Pancreas (tissue), 10 donors: ENCODE data around the gene LAMTOR1. TPM values are rescaled to one million over a fixed set of nuclear protein-coding genes. Genes with fewer than 3 reads are reported as not detected.

Experiments
- ATAC-seq, 4 donors: fragments of 200-7000 bp; cut with Tn5 transposase; one replicate each; pipeline versions ENCODE4 v1.8.0 to v1.9.1; 2020; ENCODE audit warnings: mild to moderate bottlenecking in 4 of 4, moderate library complexity in 4 of 4
- DNase-seq, 6 donors: peaks; one replicate each; pipeline ENCODE4 v3.0.0-alpha.2; 2020
- FAIRE-seq: peaks from 2 replicates; lab custom pipeline; 2012; peaks lifted over from hg19 to GRCh38; lab: Jason Lieb, UNC
- H3K27ac ChIP-seq, 4 donors: fragments of 200-600 bp; sonication (generic); 1 replicate in 3 of 4; 2 replicates in 1 of 4; pipeline versions ENCODE4 v1.5.0 to v1.8.0; 2020
- H3K27me3 ChIP-seq, 4 donors: fragments of 200-600 bp; one replicate each; pipeline ENCODE4 v1.8.0; 2021
- H3K36me3 ChIP-seq, 3 donors: fragments of 200-600 bp; sonication (generic) in 1 of 3; one replicate each; pipeline versions ENCODE4 v1.5.0 to v1.8.0; 2020 to 2021
- H3K4me1 ChIP-seq, 3 donors: fragments of 200-600 bp; one replicate each; pipeline ENCODE4 v1.8.0; 2021
- H3K4me3 ChIP-seq, 4 donors: fragments of 200-600 bp; sonication (generic) in 2 of 4; one replicate each; pipeline versions ENCODE4 v1.5.0 to v1.8.0; 2020 to 2021
- H3K9me3 ChIP-seq, 4 donors: fragments of 200-600 bp; one replicate each; pipeline ENCODE4 v1.8.0; 2021
- CTCF ChIP-seq, 4 donors: fragments of 200-600 bp; sonication (generic) in 3 of 4; IDR thresholded peaks; one replicate each; pipeline versions ENCODE4 v1.5.0 to v1.8.0; 2021; ENCODE audit warnings: antibody characterized with exemption in 4 of 4
- WGBS, 2 donors: extraction: QIAGEN DNeasy Blood & Tissue Kit; methylation state at CpG; one replicate each; pipeline ENCODE4 v1.1.7; 2013; 5-methylcytosine and 5-hydroxymethylcytosine counted together
- intact Hi-C, 3 donors: fragments of 100-400 bp; cut with DNase I; formaldehyde crosslinking; loops; one replicate each; pipeline versions ENCODE4 v1.11.1 to v1.14.2; 2022
- polyA plus RNA-seq, 2 donors: library from polyadenylated mRNA; stranded (reverse); fragments of 200-250 nt; gene quantifications; one replicate each; pipeline ENCODE4 v1.2.3, GENCODE V29; 2013
- total RNA-seq, 6 donors: library from RNA; stranded (reverse); fragmentation: NEBNext Ultra II Directional in 4 of 6; extraction: Animal tissue kit (Norgen Biotek cat#: 25700) in 4 of 6; gene quantifications; one replicate each; pipeline versions ENCODE4 v1.2.1 to v1.2.4, GENCODE V29; 2021 to 2023
- donor health status: healthy with polysubstance abuse.
- donor health status: DM: no; HTN: no; CAD: no; lungs with moderate emphysema.
- donor health status: DM: no; HTN: no; CAD: no.
- donor health status: control.
- donor health status: control.
- donor health status: Bipolar disorder and iron deficiency.
- donor health status: DM: yes; HTN: yes; CAD: no.
- donor health status: DM: no; HTN: no; CAD: no.
- donor health status: DM: no; HTN: no; CAD: no.
- donor health status: DM: yes; HTN: yes; CAD: no.

LAMTOR1 gene
- total and polyA plus RNA-seq, 8 donors: 24.9 to 71.8 (median 35.5) TPM

DNA sequence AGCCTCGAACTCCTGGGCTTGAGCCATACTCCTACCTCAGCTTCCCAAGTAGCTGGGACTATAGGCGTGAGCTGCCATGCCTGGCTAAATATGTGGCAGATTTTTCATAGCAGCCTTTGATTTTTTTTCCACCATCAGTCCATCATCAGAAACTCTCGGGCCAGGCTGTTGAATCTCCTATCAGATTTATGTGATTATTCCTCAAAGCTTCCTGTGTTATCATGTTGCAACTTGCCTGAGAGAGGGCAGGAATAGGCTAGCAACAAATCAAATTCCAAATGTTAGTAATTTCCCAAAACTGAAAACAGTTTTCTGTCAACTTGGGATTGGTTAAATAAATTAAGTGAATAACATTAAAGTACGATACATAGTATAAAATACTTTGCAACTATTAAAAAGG lies 19.0 kb downstream of the LAMTOR1 start:
- Histone ChIP-seq H3K36me3 (peaks cover 0 to 6% (median 0%) of the 10 kb centered on the region in 3 donors), H3K4me3 (no peak overlapping the region), H3K27ac (no peak overlapping the region), H3K9me3 (no peaks in the 10 kb centered on the region), H3K27me3 (no peaks in the 10 kb centered on the region), H3K4me1 (peaks cover 0 to 10% (median 5%) of the 10 kb centered on the region in 3 donors)
- FAIRE-seq: no peak
- intact Hi-C loops: loop anchor here in 1 of 3 donors (10.0 kb wide), 1 partner anchor 59 kb away; no protein-coding TSS in a partner anchor
- no peak for ATAC-seq
- no peak for DNase-seq
- 78 to 90% methylated on average over 4 of the region's 4 CpGs for WGBS, 2 donors
- TF ChIP-seq CTCF (IDR thresholded peaks at IDR 0.05): no peak

DNA sequence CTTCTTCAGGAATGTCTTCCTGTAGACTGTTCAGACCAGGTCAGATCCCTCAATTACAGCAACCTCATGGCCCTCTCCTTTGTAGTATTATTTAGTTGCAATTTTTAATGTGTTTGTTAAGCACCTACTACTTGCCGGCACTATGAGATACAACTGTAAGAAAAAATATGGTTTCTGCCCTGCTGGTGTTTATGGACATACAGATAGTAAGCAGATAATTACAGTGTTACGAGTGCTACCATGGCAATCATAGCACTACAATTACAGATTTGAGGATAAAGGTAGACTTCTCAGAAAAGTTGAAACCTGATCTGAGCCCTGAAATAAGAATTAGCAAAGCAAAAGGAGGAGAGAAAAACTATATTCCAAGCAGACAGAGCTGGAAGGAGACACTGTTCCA lies 19.7 kb downstream of the LAMTOR1 start:
- TF ChIP-seq CTCF (IDR thresholded peaks at IDR 0.05): no peak
- no peaks in the 10 kb centered on the region for H3K9me3 ChIP-seq
- H3K4me1 ChIP-seq: peaks cover 0 to 10% (median 5%) of the 10 kb centered on the region in 3 donors
- intact Hi-C loops: loop anchor here in 1 of 3 donors (10.0 kb wide), 1 partner anchor 59 kb away; no protein-coding TSS in a partner anchor
- FAIRE-seq (no peak), ATAC-seq (no peak), DNase-seq (no peak)
- H3K4me3 ChIP-seq: no peak overlapping the region
- 65 to 71% methylated on average over 2 of the region's 2 CpGs for WGBS, 2 donors
- H3K27me3 ChIP-seq: no peaks in the 10 kb centered on the region
- peaks cover 0 to 6% (median 0%) of the 10 kb centered on the region in 3 donors for H3K36me3 ChIP-seq
- no peak overlapping the region for H3K27ac ChIP-seq

DNA sequence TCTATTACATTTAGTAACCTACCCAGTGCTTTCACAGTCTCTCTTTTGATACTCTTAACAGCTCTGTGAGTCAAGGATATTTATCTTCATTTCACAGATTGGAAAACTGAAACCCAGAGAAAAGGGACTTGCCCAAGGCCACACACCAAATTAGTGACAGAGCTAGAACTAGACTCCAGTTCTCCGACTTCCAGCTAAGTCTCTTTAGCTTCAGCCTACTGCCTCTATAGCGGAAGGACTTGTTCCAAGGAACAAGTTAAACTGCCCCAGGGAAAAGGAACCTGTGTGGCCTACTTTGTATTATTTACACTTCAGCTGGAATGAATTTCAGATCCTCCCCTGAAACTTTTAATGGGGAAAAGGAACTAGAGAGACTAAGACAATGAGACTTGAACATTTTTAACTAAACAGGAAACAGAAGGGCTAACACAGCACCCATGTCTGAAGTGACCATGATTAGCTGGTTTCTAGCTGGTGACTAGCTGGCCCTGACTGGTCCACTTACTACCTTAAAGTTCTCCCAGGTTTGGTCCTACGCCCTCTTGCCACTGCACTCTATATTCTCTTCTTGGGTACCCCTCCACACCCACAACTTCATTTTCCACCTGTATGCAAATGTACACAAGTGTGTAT lies 21.2 kb downstream of the LAMTOR1 start:
- Histone ChIP-seq H3K36me3 (no peaks in the 10 kb centered on the region), H3K27ac (peak overlapping the region in 2 of 4 donors; percentile 12 to 90), H3K4me1 (peaks cover 0 to 10% (median 5%) of the 10 kb centered on the region in 3 donors), H3K27me3 (no peaks in the 10 kb centered on the region), H3K4me3 (no peak overlapping the region), H3K9me3 (no peaks in the 10 kb centered on the region)
- WGBS, 2 donors: 74 to 82% methylated on average over 3 of the region's 3 CpGs
- no peak for TF ChIP-seq CTCF (IDR thresholded peaks at IDR 0.05)
- no peak for FAIRE-seq
- intact Hi-C loops: loop anchor here in 1 of 3 donors (10.0 kb wide), 1 partner anchor 57 kb away; no protein-coding TSS in a partner anchor
- no peak for ATAC-seq
- no peak for DNase-seq

- H3K27ac ChIP-seq: peak overlapping the region; percentile 77 to 90 (median 84)
- FAIRE-seq (no peak), DNase-seq (no peak), ATAC-seq (no peak)
- no peaks in the 10 kb centered on the region for H3K27me3 ChIP-seq
- peak overlapping the region; percentile 31 to 85 (median 62) for H3K4me3 ChIP-seq
- intact Hi-C loops: loop anchor here in 1 of 3 donors (10.0 kb wide), 1 partner anchor 56 kb away; no protein-coding TSS in a partner anchor
- 61 to 67% methylated on average over 21 of the region's 21 CpGs for WGBS, 2 donors
- H3K4me1 ChIP-seq: peaks cover 0 to 10% (median 5%) of the 10 kb centered on the region in 3 donors
- no peak for TF ChIP-seq CTCF (IDR thresholded peaks at IDR 0.05)
- no peaks in the 10 kb centered on the region for H3K9me3 ChIP-seq
- no peaks in the 10 kb centered on the region for H3K36me3 ChIP-seq
Observed at GRCh38 chr11:72081184-72081644, 21.9 kb downstream of the LAMTOR1 start.
